A549 (cell line): Measurements from ENCODE around the gene SORCS3. TPM values are rescaled to one million over a fixed set of nuclear protein-coding genes. Genes with fewer than 3 reads are reported as not detected.
"Not testable (repeated sequence)": the region's sequence is repeated elsewhere in the genome, so short reads cannot be mapped to it uniquely, and the experiment has no call there.

Experiments
- ATAC-seq, 2 experiments: fragments of 200-7000 bp in 1 of 2; fragments of >200 bp in 1 of 2; cut with Nextera tagmentation in 1 of 2; cut with Tn5 transposase in 1 of 2; 3 replicates each; pipeline versions ENCODE4 v1.8.0 to v1.9.1; 2018 to 2020; ENCODE audit warnings: mild to moderate bottlenecking in 1 of 2, moderate library complexity in 1 of 2
- CTCF ChIA-PET: fragments of 300-600 bp; sonication (Branson Sonifier 250); formaldehyde crosslinking; extraction: SDS; loops from one replicate; lab custom pipeline; 2021; ENCODE audit warnings: antibody characterized with exemption, inconsistent platforms; lab: Yijun Ruan, JAX
- POLR2A ChIA-PET: fragments of 350-600 bp; formaldehyde crosslinking; extraction: SDS; loops from one replicate; lab custom pipeline; 2021; ENCODE audit warnings: antibody characterized with exemption, inconsistent platforms; lab: Yijun Ruan, JAX
- DNase-seq, 2 experiments: peaks; one replicate each; pipeline versions ENCODE4 v3.0.0 to v3.0.0-alpha.2; 2011 to 2016; ENCODE audit warnings: low read depth in 1 of 2, low spot score in 1 of 2
- FAIRE-seq: peaks from 2 replicates; lab custom pipeline; 2011; peaks lifted over from hg19 to GRCh38; lab: Jason Lieb, UNC
- H3K27ac ChIP-seq, 2 experiments: fragments of >200 bp; sonication (Bioruptor Twin); formaldehyde crosslinking; 3 replicates each; pipeline ENCODE4 v1.5.1; 2016 to 2017
- H3K4me1 ChIP-seq: fragments of >200 bp; sonication (Bioruptor Twin); formaldehyde crosslinking; 3 replicates; pipeline ENCODE4 v1.6.1; 2016
- H3K4me2 ChIP-seq: fragments of >200 bp; sonication (Bioruptor Twin); formaldehyde crosslinking; 3 replicates; pipeline ENCODE4 v1.6.1; 2016
- H3K4me3 ChIP-seq: fragments of >200 bp; sonication (Bioruptor Twin); formaldehyde crosslinking; 3 replicates; pipeline ENCODE4 v1.5.1; 2016
- H3K9me3 ChIP-seq: fragments of >200 bp; sonication (Bioruptor Twin); formaldehyde crosslinking; 3 replicates; pipeline ENCODE4 v1.6.1; 2016
- CBX8 ChIP-seq: fragments of 200-600 bp; sonication (generic); IDR thresholded peaks from 2 replicates; pipeline ENCODE4 v1.6.1; 2016
- CEBPB ChIP-seq, 2 experiments: fragments of >200 bp in 1 of 2; sonication (Bioruptor Twin) in 1 of 2; formaldehyde crosslinking in 1 of 2; IDR thresholded peaks; 2 replicates each; pipeline ENCODE4 v1.6.1; 2012 to 2016
- E2F6 ChIP-seq: IDR thresholded peaks from 2 replicates; pipeline ENCODE4 v1.6.1; 2012; ENCODE audit warnings: low read depth, borderline replicate concordance
- EHF ChIP-seq: fragments of 250-450 bp; sonication (Bioruptor Pico); IDR thresholded peaks from 2 replicates; pipeline ENCODE4 v1.5.0; 2020; ENCODE audit warnings: mild to moderate bottlenecking
- EHMT2 ChIP-seq: fragments of 200-600 bp; sonication (generic); IDR thresholded peaks from 2 replicates; pipeline ENCODE4 v1.6.1; 2016; ENCODE audit warnings: antibody characterized with exemption, low read depth, mild to moderate bottlenecking, moderate library complexity
- GATA3 ChIP-seq: IDR thresholded peaks from 2 replicates; pipeline ENCODE4 v1.6.1; 2012; ENCODE audit warnings: borderline replicate concordance
- HEYL ChIP-seq: fragments of 250-450 bp; sonication (Bioruptor Pico); IDR thresholded peaks from 2 replicates; pipeline ENCODE4 v1.8.0; 2021; ENCODE audit warnings: mild to moderate bottlenecking, moderate library complexity
- HOXA7 ChIP-seq: fragments of 250-450 bp; sonication (Bioruptor Pico); IDR thresholded peaks from 2 replicates; pipeline ENCODE4 v1.5.0; 2020; ENCODE audit warnings: mild to moderate bottlenecking, moderate library complexity
- HOXB13 ChIP-seq: fragments of 250-450 bp; sonication (Bioruptor Pico); IDR thresholded peaks from 2 replicates; pipeline ENCODE4 v1.5.0; 2020; ENCODE audit warnings: low read depth, mild to moderate bottlenecking, moderate library complexity
- HOXB5 ChIP-seq: fragments of 250-450 bp; sonication (Bioruptor Pico); IDR thresholded peaks from 2 replicates; pipeline ENCODE4 v1.5.0; 2020; ENCODE audit warnings: mild to moderate bottlenecking, moderate library complexity
- JUN ChIP-seq, 2 experiments: fragments of >200 bp; sonication (Bioruptor Twin); formaldehyde crosslinking; IDR thresholded peaks; 2 replicates in 1 of 2; 3 replicates in 1 of 2; pipeline ENCODE4 v1.6.1; 2016 to 2017
- JUNB ChIP-seq: fragments of >200 bp; sonication (Bioruptor Twin); formaldehyde crosslinking; IDR thresholded peaks from 2 replicates; pipeline ENCODE4 v1.6.1; 2016
- MAX ChIP-seq: IDR thresholded peaks from 2 replicates; pipeline ENCODE4 v1.6.1; 2012
- MYC ChIP-seq: IDR thresholded peaks from 2 replicates; pipeline ENCODE4 v1.6.1; 2012; ENCODE audit warnings: mild to moderate bottlenecking, inconsistent platforms, low read length, improper control_type of control experiment, borderline replicate concordance
- NR3C1 ChIP-seq: fragments of >200 bp; sonication (Bioruptor Twin); formaldehyde crosslinking; IDR thresholded peaks from 3 replicates; pipeline ENCODE4 v1.6.1; 2017
- POLR2A ChIP-seq: IDR thresholded peaks from 2 replicates; pipeline ENCODE4 v1.6.1; 2012; ENCODE audit warnings: mild to moderate bottlenecking, low read length
- SMC3 ChIP-seq: fragments of >200 bp; sonication (Bioruptor Twin); formaldehyde crosslinking; IDR thresholded peaks from 3 replicates; pipeline ENCODE4 v1.6.1; 2018; ENCODE audit warnings: inconsistent platforms
- TP53 ChIP-seq: fragments of 250-450 bp; sonication (Bioruptor Pico); IDR thresholded peaks from 2 replicates; pipeline ENCODE4 v1.5.0; 2021; ENCODE audit warnings: mild to moderate bottlenecking, moderate library complexity
- ZC3H11A ChIP-seq: fragments of 450-650 bp; IDR thresholded peaks from 2 replicates; pipeline ENCODE4 v1.6.1; 2014; ENCODE audit warnings: antibody characterized with exemption, mild to moderate bottlenecking
- ZSCAN20 ChIP-seq: fragments of 250-450 bp; sonication (Bioruptor Pico); IDR thresholded peaks from 2 replicates; pipeline ENCODE4 v1.8.0; 2022; ENCODE audit warnings: mild to moderate bottlenecking, moderate library complexity
- WGBS: methylation state at CpG from one replicate; pipeline ENCODE4 v1.1.6; 2017; ENCODE audit errors: missing lambda C conversion rate; 5-methylcytosine and 5-hydroxymethylcytosine counted together
- polyA plus RNA-seq, 4 experiments: library from polyadenylated mRNA; depleted of rRNA in 3 of 4; stranded (reverse); fragments of >200 nt; fragmentation: RNase III in 1 of 4; extraction: RNeasy Plus Mini Kit Qiagen cat#74134 plus additional on column Dnase treatment in 1 of 4; gene quantifications; 2 replicates in 3 of 4; 3 replicates in 1 of 4; pipeline ENCODE4 v1.2.3, GENCODE V29; 2011 to 2017
- TF ChIP-seq, protein P1 (sequence below): fragments of 250-450 bp; sonication (Bioruptor Pico); IDR thresholded peaks from 2 replicates; pipeline ENCODE4 v1.5.0; 2021; ENCODE audit warnings: mild to moderate bottlenecking, moderate library complexity, borderline replicate concordance
- TF ChIP-seq, protein P2 (sequence below): fragments of >200 bp; sonication (Bioruptor Twin); formaldehyde crosslinking; IDR thresholded peaks from 3 replicates; pipeline ENCODE4 v1.6.1; 2016
- TF ChIP-seq, protein P3 (sequence below): fragments of 200-600 bp; sonication (generic); IDR thresholded peaks from 2 replicates; pipeline ENCODE4 v1.6.1; 2016; ENCODE audit warnings: antibody characterized with exemption, mild to moderate bottlenecking, moderate library complexity
- TF ChIP-seq, protein P4 (sequence below): fragments of 150-350 bp; IDR thresholded peaks from 2 replicates; pipeline ENCODE4 v1.6.1; 2014; ENCODE audit warnings: low read depth, mild to moderate bottlenecking, low read length

Gene SORCS3
- polyA plus RNA-seq, 2 of the 4 experiments (the other 2 are of a cell fraction): not detected

GRCh38 chr10:104690959-104691358, 49.9 kb downstream of the SORCS3 start:
- no peak overlapping the region for H3K4me2 ChIP-seq
- POLR2A ChIA-PET: no interaction called here
- H3K4me3 ChIP-seq: no peak overlapping the region
- no peak overlapping the region for H3K27ac ChIP-seq
- no peaks in the 10 kb centered on the region for H3K4me1 ChIP-seq
- DNase-seq (no peak), FAIRE-seq (no peak), ATAC-seq (no peak)
- CTCF ChIA-PET: no interaction called here
- H3K9me3 ChIP-seq: no peaks in the 10 kb centered on the region
- TF ChIP-seq GATA3 (no peak), E2F6 (no peak), EHMT2 (no peak), POLR2A (no peak), CEBPB (IDR thresholded peaks at IDR 0.05) (no peak), JUNB (no peak), TP53 (no peak), HEYL (CRISPR knock-in tag) (no peak), JUN (IDR thresholded peaks at IDR 0.05) (no peak), HOXB13 (CRISPR knock-in tag) (no peak)
- TF ChIP-seq, protein P1, sequence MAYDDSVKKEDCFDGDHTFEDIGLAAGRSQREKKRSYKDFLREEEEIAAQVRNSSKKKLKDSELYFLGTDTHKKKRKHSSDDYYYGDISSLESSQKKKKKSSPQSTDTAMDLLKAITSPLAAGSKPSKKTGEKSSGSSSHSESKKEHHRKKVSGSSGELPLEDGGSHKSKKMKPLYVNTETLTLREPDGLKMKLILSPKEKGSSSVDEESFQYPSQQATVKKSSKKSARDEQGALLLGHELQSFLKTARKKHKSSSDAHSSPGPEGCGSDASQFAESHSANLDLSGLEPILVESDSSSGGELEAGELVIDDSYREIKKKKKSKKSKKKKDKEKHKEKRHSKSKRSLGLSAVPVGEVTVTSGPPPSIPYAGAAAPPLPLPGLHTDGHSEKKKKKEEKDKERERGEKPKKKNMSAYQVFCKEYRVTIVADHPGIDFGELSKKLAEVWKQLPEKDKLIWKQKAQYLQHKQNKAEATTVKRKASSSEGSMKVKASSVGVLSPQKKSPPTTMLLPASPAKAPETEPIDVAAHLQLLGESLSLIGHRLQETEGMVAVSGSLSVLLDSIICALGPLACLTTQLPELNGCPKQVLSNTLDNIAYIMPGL (CRISPR knock-in tag): no peak
- TF ChIP-seq, protein P2, sequence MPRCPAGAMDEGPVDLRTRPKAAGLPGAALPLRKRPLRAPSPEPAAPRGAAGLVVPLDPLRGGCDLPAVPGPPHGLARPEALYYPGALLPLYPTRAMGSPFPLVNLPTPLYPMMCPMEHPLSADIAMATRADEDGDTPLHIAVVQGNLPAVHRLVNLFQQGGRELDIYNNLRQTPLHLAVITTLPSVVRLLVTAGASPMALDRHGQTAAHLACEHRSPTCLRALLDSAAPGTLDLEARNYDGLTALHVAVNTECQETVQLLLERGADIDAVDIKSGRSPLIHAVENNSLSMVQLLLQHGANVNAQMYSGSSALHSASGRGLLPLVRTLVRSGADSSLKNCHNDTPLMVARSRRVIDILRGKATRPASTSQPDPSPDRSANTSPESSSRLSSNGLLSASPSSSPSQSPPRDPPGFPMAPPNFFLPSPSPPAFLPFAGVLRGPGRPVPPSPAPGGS: no peak
- TF ChIP-seq, protein P3, sequence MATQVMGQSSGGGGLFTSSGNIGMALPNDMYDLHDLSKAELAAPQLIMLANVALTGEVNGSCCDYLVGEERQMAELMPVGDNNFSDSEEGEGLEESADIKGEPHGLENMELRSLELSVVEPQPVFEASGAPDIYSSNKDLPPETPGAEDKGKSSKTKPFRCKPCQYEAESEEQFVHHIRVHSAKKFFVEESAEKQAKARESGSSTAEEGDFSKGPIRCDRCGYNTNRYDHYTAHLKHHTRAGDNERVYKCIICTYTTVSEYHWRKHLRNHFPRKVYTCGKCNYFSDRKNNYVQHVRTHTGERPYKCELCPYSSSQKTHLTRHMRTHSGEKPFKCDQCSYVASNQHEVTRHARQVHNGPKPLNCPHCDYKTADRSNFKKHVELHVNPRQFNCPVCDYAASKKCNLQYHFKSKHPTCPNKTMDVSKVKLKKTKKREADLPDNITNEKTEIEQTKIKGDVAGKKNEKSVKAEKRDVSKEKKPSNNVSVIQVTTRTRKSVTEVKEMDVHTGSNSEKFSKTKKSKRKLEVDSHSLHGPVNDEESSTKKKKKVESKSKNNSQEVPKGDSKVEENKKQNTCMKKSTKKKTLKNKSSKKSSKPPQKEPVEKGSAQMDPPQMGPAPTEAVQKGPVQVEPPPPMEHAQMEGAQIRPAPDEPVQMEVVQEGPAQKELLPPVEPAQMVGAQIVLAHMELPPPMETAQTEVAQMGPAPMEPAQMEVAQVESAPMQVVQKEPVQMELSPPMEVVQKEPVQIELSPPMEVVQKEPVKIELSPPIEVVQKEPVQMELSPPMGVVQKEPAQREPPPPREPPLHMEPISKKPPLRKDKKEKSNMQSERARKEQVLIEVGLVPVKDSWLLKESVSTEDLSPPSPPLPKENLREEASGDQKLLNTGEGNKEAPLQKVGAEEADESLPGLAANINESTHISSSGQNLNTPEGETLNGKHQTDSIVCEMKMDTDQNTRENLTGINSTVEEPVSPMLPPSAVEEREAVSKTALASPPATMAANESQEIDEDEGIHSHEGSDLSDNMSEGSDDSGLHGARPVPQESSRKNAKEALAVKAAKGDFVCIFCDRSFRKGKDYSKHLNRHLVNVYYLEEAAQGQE: no peak
- TF ChIP-seq, all 56 proteins: peak for 0
- 0% methylated on average over 1 of the region's 1 CpG for WGBS

GRCh38 chr10:104694074-104694473, 53.0 kb downstream of the SORCS3 start:
- Histone ChIP-seq H3K4me1 (no peaks in the 10 kb centered on the region), H3K4me2 (no peak overlapping the region), H3K4me3 (no peak overlapping the region), H3K27ac (no peak overlapping the region), H3K9me3 (no peaks in the 10 kb centered on the region)
- TF ChIP-seq, protein P2: no peak
- no peak for TF ChIP-seq HOXB5 (CRISPR knock-in tag)
- no peak for TF ChIP-seq JUNB
- TF ChIP-seq ZC3H11A: no peak
- no peak for TF ChIP-seq POLR2A
- no peak for TF ChIP-seq ZSCAN20 (CRISPR knock-in tag)
- TF ChIP-seq CEBPB (IDR thresholded peaks at IDR 0.05): no peak
- TF ChIP-seq SMC3: no peak
- no peak for TF ChIP-seq HOXA7 (CRISPR knock-in tag)
- no peak for TF ChIP-seq EHF
- TF ChIP-seq, protein P4, sequence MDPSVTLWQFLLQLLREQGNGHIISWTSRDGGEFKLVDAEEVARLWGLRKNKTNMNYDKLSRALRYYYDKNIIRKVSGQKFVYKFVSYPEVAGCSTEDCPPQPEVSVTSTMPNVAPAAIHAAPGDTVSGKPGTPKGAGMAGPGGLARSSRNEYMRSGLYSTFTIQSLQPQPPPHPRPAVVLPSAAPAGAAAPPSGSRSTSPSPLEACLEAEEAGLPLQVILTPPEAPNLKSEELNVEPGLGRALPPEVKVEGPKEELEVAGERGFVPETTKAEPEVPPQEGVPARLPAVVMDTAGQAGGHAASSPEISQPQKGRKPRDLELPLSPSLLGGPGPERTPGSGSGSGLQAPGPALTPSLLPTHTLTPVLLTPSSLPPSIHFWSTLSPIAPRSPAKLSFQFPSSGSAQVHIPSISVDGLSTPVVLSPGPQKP: no peak
- TF ChIP-seq CBX8: no peak
- no peak for TF ChIP-seq MAX
- no peak for TF ChIP-seq TP53
- no peak for TF ChIP-seq MYC
- no peak for TF ChIP-seq NR3C1
- TF ChIP-seq HOXB13 (CRISPR knock-in tag): no peak
- no peak for FAIRE-seq
- WGBS: 0% methylated on average over 1 of the region's 1 CpG
- DNase-seq: no peak
- POLR2A ChIA-PET: no interaction called here
- no peak for ATAC-seq
- CTCF ChIA-PET: no interaction called here

DNA sequence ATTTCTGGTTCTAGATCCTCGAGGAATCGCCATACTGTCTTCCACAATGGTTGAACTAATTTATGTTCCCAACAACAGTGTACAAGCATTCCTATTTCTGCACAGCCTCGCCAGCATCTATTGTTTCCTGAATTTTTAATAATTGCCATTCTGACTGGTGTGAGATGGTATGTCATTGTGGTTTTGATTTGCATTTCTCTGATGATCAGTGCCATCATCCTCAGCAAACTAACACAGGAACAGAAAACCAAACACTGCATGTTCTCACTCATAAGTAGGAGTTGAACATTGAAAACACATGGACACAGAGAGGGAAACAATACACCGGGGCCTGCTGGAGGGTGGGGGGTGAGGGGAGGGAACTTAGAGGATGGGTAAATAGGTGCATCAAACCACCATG, 62.2 kb downstream of the SORCS3 start:
- H3K4me3 ChIP-seq, FAIRE-seq, H3K4me1 ChIP-seq, H3K4me2 ChIP-seq, H3K9me3 ChIP-seq, DNase-seq, ATAC-seq, H3K27ac ChIP-seq, CTCF ChIA-PET: not testable (repeated sequence)
- POLR2A ChIA-PET: interaction anchor here (0.7 kb wide), 1 partner anchor 353 kb away, joined by 4 read pairs; no protein-coding TSS in a partner anchor
- WGBS: 6% methylated on average over 4 of the region's 4 CpGs
